Psoas muscle (tissue), 8 donors: ENCODE measurements around the gene PSMB4. TPM values are rescaled to one million over a fixed set of nuclear protein-coding genes. Genes with fewer than 3 reads are reported as not detected.
A peak's percentile ranks its signal among the peaks of the same experiment; 100 is the strongest.

Experiments
- ATAC-seq, 4 donors: fragments of 200-7000 bp; cut with Tn5 transposase; one replicate each; pipeline ENCODE4 v1.9.1; 2020; ENCODE audit warnings: moderate library complexity in 3 of 4, mild to moderate bottlenecking in 2 of 4
- DNase-seq, 2 donors: peaks; one replicate each; pipeline ENCODE4 v3.0.0-alpha.2; 2020
- H3K27ac ChIP-seq: fragments of 200-600 bp; one replicate; pipeline ENCODE4 v1.8.0; 2022
- H3K27me3 ChIP-seq, 3 donors: fragments of 200-600 bp in 1 of 3; one replicate each; pipeline versions ENCODE4 v1.6.1 to v1.8.0; 2013 to 2022; ENCODE audit warnings: low read length in 2 of 3, mild to moderate bottlenecking in 2 of 3, moderate library complexity in 1 of 3; ENCODE audit not compliant: insufficient read depth in 3 of 3
- H3K36me3 ChIP-seq, 2 donors: fragments of 200-600 bp in 1 of 2; one replicate each; pipeline versions ENCODE4 v1.6.1 to v1.8.0; 2013 to 2022; ENCODE audit warnings: low read depth in 1 of 2, mild to moderate bottlenecking in 1 of 2, moderate library complexity in 1 of 2; ENCODE audit not compliant: insufficient read depth in 1 of 2
- H3K4me1 ChIP-seq: fragments of 200-600 bp; one replicate; pipeline ENCODE4 v1.8.0; 2022
- H3K4me3 ChIP-seq: fragments of 200-600 bp; one replicate; pipeline ENCODE4 v1.8.0; 2022; ENCODE audit warnings: mild to moderate bottlenecking
- H3K9me3 ChIP-seq: fragments of 200-600 bp; one replicate; pipeline ENCODE4 v1.8.0; 2022
- WGBS, 3 donors: extraction: QIAGEN DNeasy Blood & Tissue Kit; methylation state at CpG; one replicate each; pipeline versions ENCODE4 v1.1.6 to v1.1.7; 2013; 5-methylcytosine and 5-hydroxymethylcytosine counted together
- intact Hi-C, 2 donors: fragments of 100-400 bp; cut with DNase I; formaldehyde crosslinking; loops; one replicate each; pipeline versions ENCODE4 v1.11.0 to v1.14.2; 2022
- polyA plus RNA-seq, 3 donors: library from polyadenylated mRNA; stranded (reverse); fragments of 200-250 nt; gene quantifications; one replicate each; pipeline ENCODE4 v1.2.3, GENCODE V29; 2013
- total RNA-seq, 4 donors: library from RNA; stranded (reverse); fragmentation: NEBNext Ultra II Directional in 2 of 4; extraction: Animal tissue kit (Norgen Biotek cat#: 25700) in 2 of 4; gene quantifications; one replicate each; pipeline versions ENCODE4 v1.2.1 to v1.2.4, GENCODE V29; 2021 to 2023
- TF ChIP-seq, protein P1 (sequence below): fragments of 200-600 bp; IDR thresholded peaks from one replicate; pipeline ENCODE4 v1.8.0; 2022; ENCODE audit warnings: antibody characterized with exemption
- donor health status: healthy with polysubstance abuse.
- donor health status: DM: no; HTN: no; CAD: no; lungs with moderate emphysema.
- donor health status: Bipolar disorder and iron deficiency.
- donor health status: healthy.
- donor health status: DM: yes; HTN: yes; CAD: no.
- donor health status: DM: no; HTN: no; CAD: no.
- donor health status: DM: no; HTN: no; CAD: no.
- donor health status: DM: yes; HTN: yes; CAD: no.

PSMB4 gene
- total and polyA plus RNA-seq, 7 donors, result 149 to 521 (median 285) TPM

DNA sequence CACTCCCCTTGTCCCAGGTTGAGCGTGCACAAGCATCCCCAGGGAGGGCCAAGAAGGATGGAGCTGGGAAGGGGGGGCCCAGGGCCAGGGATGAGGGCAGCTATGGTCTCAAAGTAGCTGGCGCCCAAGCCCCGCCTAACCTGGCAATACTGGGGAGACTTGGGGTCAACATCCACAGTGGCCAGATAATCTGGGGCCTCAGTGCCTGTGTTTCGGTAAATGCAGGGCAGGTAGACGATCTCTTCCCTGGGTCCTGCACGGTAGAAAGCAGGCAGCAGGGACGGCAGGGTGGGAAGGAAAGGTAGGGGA, 30.1 kb upstream of the PSMB4 start:
- Histone ChIP-seq H3K4me1 (peaks cover 44% of the 10 kb centered on the region), H3K27ac (no peak overlapping the region), H3K9me3 (no peaks in the 10 kb centered on the region), H3K4me3 (no peak overlapping the region), H3K36me3 (peaks cover 2 to 45% of the 10 kb centered on the region in 2 donors), H3K27me3 (no peaks in the 10 kb centered on the region)
- TF ChIP-seq, protein P1, sequence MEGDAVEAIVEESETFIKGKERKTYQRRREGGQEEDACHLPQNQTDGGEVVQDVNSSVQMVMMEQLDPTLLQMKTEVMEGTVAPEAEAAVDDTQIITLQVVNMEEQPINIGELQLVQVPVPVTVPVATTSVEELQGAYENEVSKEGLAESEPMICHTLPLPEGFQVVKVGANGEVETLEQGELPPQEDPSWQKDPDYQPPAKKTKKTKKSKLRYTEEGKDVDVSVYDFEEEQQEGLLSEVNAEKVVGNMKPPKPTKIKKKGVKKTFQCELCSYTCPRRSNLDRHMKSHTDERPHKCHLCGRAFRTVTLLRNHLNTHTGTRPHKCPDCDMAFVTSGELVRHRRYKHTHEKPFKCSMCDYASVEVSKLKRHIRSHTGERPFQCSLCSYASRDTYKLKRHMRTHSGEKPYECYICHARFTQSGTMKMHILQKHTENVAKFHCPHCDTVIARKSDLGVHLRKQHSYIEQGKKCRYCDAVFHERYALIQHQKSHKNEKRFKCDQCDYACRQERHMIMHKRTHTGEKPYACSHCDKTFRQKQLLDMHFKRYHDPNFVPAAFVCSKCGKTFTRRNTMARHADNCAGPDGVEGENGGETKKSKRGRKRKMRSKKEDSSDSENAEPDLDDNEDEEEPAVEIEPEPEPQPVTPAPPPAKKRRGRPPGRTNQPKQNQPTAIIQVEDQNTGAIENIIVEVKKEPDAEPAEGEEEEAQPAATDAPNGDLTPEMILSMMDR, result no peak
- 86 to 92% (median 91%) methylated on average over 7 of the region's 7 CpGs for WGBS, 3 donors
- intact Hi-C loops, result no loop called here
- ATAC-seq (no peak), DNase-seq (no peak)

DNA sequence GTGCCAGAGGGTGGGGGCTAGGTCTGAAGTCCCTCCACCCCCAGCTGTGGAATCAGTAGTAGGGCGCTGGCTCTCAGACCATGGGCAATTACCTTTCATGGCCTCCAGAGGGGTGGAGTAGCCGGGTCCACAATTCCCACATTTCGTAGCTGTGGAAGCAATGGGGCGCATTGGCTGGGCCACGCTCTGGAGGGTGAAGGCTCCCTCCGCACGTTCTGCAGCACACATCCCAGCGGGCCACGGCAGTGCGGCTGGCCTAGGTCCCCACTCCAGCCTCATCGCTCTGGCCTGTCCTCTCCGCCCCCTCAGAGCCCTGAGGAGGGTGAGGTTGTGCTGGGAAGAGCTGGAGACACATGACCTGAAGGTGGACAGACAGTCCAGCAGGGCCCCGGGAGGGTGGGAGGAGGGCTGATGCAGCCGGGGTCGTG, 29.7 kb upstream of the PSMB4 start:
- intact Hi-C loops, result no loop called here
- Histone ChIP-seq H3K4me3 (peak overlapping the region; percentile 19), H3K27ac (no peak overlapping the region)

DNA sequence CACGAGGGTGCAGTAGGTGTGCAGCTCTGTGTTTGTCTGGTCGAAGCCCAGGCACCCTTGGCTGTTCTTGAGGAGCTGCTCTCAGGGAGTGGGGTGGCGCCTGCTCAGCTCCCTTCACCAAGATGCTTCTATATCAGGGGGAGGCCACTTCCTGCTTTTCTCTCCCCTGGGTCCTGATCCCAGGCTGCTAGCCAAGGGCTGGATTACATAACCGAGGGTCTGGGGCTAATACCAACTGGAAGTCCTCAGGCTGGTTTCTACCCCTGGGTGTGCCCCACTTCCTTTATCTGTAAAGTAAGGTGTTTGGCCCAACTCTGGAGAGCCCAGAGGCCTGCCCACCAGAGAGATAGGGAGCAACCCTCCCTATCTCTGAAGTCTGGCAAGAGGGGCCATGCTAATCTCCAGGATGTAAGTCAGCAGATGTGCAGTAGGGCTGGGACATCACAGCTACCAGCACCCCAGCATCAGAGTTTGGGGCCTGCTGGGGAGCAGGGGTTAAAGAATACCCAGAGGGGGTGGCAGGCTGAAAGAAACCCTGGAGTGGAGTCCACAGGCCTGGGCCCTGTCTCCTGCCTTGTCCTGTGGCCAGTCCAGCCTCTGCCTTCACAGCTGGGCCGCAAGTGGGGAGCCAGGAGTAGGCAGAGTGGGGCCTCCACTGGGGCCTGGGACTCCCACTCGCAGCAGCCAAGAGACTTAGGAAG, 29.0 kb upstream of the PSMB4 start:
- H3K4me3 ChIP-seq, result peak overlapping the region; percentile 19
- no peaks in the 10 kb centered on the region for H3K27me3 ChIP-seq
- WGBS, 3 donors, result 41 to 56% (median 49%) methylated on average over 6 of the region's 6 CpGs
- H3K9me3 ChIP-seq, result no peaks in the 10 kb centered on the region
- peaks cover 44% of the 10 kb centered on the region for H3K4me1 ChIP-seq
- TF ChIP-seq, protein P1, result no peak
- ATAC-seq, result no peak
- DNase-seq, result peak; percentile 25 to 72
- H3K27ac ChIP-seq, result peak overlapping the region; percentile 73
- intact Hi-C loops, result no loop called here
- H3K36me3 ChIP-seq, result peaks cover 2 to 34% of the 10 kb centered on the region in 2 donors

More for the DNA sequence above, 29.7 kb upstream of the PSMB4 start:
- 75 to 79% (median 79%) methylated on average over 15 of the region's 15 CpGs for WGBS, 3 donors
- TF ChIP-seq, protein P1, result no peak
- no peak for DNase-seq
- ATAC-seq, result no peak
- no peaks in the 10 kb centered on the region for H3K9me3 ChIP-seq
- peaks cover 44% of the 10 kb centered on the region for H3K4me1 ChIP-seq
- H3K36me3 ChIP-seq, result peaks cover 2 to 41% of the 10 kb centered on the region in 2 donors
- no peaks in the 10 kb centered on the region for H3K27me3 ChIP-seq

DNA sequence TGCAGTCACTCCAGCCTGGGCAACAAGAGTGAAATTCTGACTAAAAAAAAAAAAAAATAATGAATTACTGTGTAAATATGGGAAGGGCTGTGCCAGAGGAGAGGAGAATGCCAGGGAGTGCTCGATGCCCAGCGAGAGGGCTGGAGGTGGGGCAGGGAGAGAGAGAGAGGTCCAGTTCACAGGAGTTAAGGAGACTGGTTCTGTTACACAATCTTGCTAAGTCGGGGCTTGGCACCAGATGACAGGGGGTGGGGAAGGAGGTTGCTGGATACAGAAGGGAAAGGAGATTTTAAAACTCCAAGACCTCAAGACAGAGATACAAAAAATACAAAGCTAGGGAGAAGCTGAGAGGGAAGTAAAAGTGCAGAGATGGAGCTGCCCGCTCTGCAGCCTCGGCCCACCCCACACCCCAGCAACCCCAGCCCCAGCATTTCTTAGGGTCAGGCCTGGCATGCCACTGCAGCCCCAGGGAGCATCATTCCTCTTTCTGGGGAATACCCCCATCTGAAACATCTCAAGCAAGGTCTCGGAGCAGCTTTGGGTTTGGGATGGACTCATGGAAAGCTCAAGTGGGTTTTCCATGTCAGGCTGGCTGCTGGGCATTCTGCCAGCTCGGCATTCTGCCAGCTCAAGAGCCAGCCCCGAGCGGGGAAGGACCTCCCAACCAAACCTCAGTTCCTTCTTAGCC, 27.9 kb upstream of the PSMB4 start:
- peak overlapping the region; percentile 76 for H3K4me3 ChIP-seq
- DNase-seq, result peak; percentile 66 to 81
- 14 to 27% (median 16%) methylated on average over 9 of the region's 9 CpGs for WGBS, 3 donors
- TF ChIP-seq, protein P1, result no peak
- H3K9me3 ChIP-seq, result no peaks in the 10 kb centered on the region
- intact Hi-C loops, result no loop called here
- peaks cover 1 to 22% of the 10 kb centered on the region in 2 donors for H3K36me3 ChIP-seq
- H3K27me3 ChIP-seq, result no peaks in the 10 kb centered on the region
- ATAC-seq, result peak; percentile 42 to 79 (median 66)
- peaks cover 44% of the 10 kb centered on the region for H3K4me1 ChIP-seq
- peak overlapping the region; percentile 73 for H3K27ac ChIP-seq
